HepG2 (cell line): ENCODE results near the gene SPACA4. TPM values are rescaled to one million over a fixed set of nuclear protein-coding genes. Genes with fewer than 3 reads are reported as not detected.

Source experiments
- AFF4 ChIP-seq: sonication (generic); formaldehyde crosslinking; IDR thresholded peaks from 2 replicates; pipeline ENCODE4 v1.4.0; 2020; ENCODE audit warnings: missing genetic modification reagents
- ARID2 ChIP-seq: sonication (generic); formaldehyde crosslinking; IDR thresholded peaks from 2 replicates; pipeline ENCODE4 v1.8.1; 2022; ENCODE audit warnings: mild to moderate bottlenecking, missing genetic modification reagents, borderline replicate concordance
- ATF7-NPFF ChIP-seq: sonication (generic); formaldehyde crosslinking; IDR thresholded peaks from 2 replicates; pipeline ENCODE4 v1.8.1; 2023; ENCODE audit warnings: mild to moderate bottlenecking, low read depth, missing genetic modification reagents, moderate library complexity
- CCDC6 ChIP-seq: sonication (generic); formaldehyde crosslinking; IDR thresholded peaks from 2 replicates; pipeline ENCODE4 v1.8.1; 2022; ENCODE audit warnings: mild to moderate bottlenecking, missing genetic modification reagents, moderate library complexity
- CHD2 ChIP-seq: IDR thresholded peaks from 2 replicates; pipeline ENCODE4 v1.6.1; 2011; ENCODE audit warnings: low read depth, low read length, improper control_type of control experiment
- FOSL1 ChIP-seq: sonication (generic); formaldehyde crosslinking; IDR thresholded peaks from 2 replicates; pipeline ENCODE4 v1.9.0; 2021; ENCODE audit warnings: missing genetic modification reagents, borderline replicate concordance
- HMGA1 ChIP-seq: sonication (generic); formaldehyde crosslinking; conservative IDR thresholded peaks from 2 replicates; pipeline ENCODE4 v1.4.0; 2020; ENCODE audit warnings: missing genetic modification reagents
- KDM2A ChIP-seq: sonication (generic); formaldehyde crosslinking; IDR thresholded peaks from 2 replicates; pipeline ENCODE4 v1.4.0; 2020; ENCODE audit warnings: low read depth, missing genetic modification reagents, borderline replicate concordance
- PRPF4 ChIP-seq: fragments of 200-400 bp; formaldehyde crosslinking; IDR thresholded peaks from 2 replicates; pipeline ENCODE4 v1.6.1; 2016; ENCODE audit warnings: low read length, low read depth; ENCODE audit not compliant: poor library complexity, severe bottlenecking
- REXO4 ChIP-seq: sonication (generic); formaldehyde crosslinking; IDR thresholded peaks from 2 replicates; pipeline ENCODE4 v1.8.0; 2022; ENCODE audit warnings: missing genetic modification reagents, mild to moderate bottlenecking, borderline replicate concordance
- TIGD3 ChIP-seq: sonication (generic); formaldehyde crosslinking; IDR thresholded peaks from 2 replicates; pipeline ENCODE4 v1.5.1; 2020; ENCODE audit warnings: mild to moderate bottlenecking, missing genetic modification reagents, borderline replicate concordance
- ZBTB46 ChIP-seq: sonication (generic); formaldehyde crosslinking; IDR thresholded peaks from 2 replicates; pipeline ENCODE4 v1.4.0; 2020; ENCODE audit warnings: mild to moderate bottlenecking, missing genetic modification reagents, borderline replicate concordance
- ZFAT ChIP-seq: sonication (generic); formaldehyde crosslinking; conservative IDR thresholded peaks from 2 replicates; pipeline ENCODE4 v1.8.1; 2023; ENCODE audit warnings: missing genetic modification reagents, inconsistent platforms
- ZFP36L1 ChIP-seq: sonication (generic); formaldehyde crosslinking; IDR thresholded peaks from 2 replicates; pipeline ENCODE4 v1.8.0; 2022; ENCODE audit warnings: mild to moderate bottlenecking, missing genetic modification reagents, moderate library complexity
- ZFYVE20 ChIP-seq: sonication (generic); formaldehyde crosslinking; IDR thresholded peaks from 2 replicates; pipeline ENCODE4 v1.8.0; 2023; ENCODE audit warnings: low read depth, mild to moderate bottlenecking, moderate library complexity, missing genetic modification reagents, borderline replicate concordance
- ZNF138 ChIP-seq: sonication (generic); formaldehyde crosslinking; IDR thresholded peaks from 2 replicates; pipeline ENCODE4 v1.5.0; 2020; ENCODE audit warnings: mild to moderate bottlenecking, low read depth, missing genetic modification reagents
- ZNF225 ChIP-seq: sonication (generic); formaldehyde crosslinking; IDR thresholded peaks from 2 replicates; pipeline ENCODE4 v1.4.0; 2020; ENCODE audit warnings: mild to moderate bottlenecking, missing genetic modification reagents
- ZNF607 ChIP-seq: sonication (generic); formaldehyde crosslinking; IDR thresholded peaks from 2 replicates; pipeline ENCODE4 v1.5.1; 2020; ENCODE audit warnings: missing genetic modification reagents, mild to moderate bottlenecking, borderline replicate concordance
- ZNF615 ChIP-seq: sonication (generic); formaldehyde crosslinking; IDR thresholded peaks from 2 replicates; pipeline ENCODE4 v1.5.0; 2020; ENCODE audit warnings: mild to moderate bottlenecking, missing genetic modification reagents, borderline replicate concordance
- ZNF713 ChIP-seq: sonication (generic); formaldehyde crosslinking; IDR thresholded peaks from 2 replicates; pipeline ENCODE4 v1.4.0; 2020; ENCODE audit warnings: mild to moderate bottlenecking, missing genetic modification reagents
- ZSCAN29 ChIP-seq: sonication (generic); formaldehyde crosslinking; conservative IDR thresholded peaks from 2 replicates; pipeline ENCODE4 v1.4.0; 2020; ENCODE audit warnings: mild to moderate bottlenecking, missing genetic modification reagents
- polyA plus RNA-seq, 8 experiments: library from polyadenylated mRNA; depleted of rRNA in 3 of 8; stranded (reverse) in 7 of 8; unstranded in 1 of 8; fragments of >200 nt; fragmentation: Illumina TruSeq in 4 of 8; extraction: Trizol in 4 of 8; gene quantifications; 2 replicates each; pipeline versions ENCODE4 v1.2.1 to v1.2.3, GENCODE V29; 2011 to 2016; ENCODE audit warnings: low read depth in 4 of 8, missing spikeins in 1 of 8, mixed read lengths in 1 of 8; ENCODE audit not compliant: insufficient read depth in 1 of 8
- total RNA-seq, 5 experiments: library from RNA; depleted of rRNA; stranded (reverse); fragments of >200 nt; fragmentation: Illumina TruSeq; extraction: Trizol; gene quantifications; 2 replicates each; pipeline ENCODE4 v1.2.3, GENCODE V29; 2016; ENCODE audit warnings: low read depth in 1 of 5

SPACA4 gene
- total and polyA plus RNA-seq, 2 of the 13 experiments (the other 11 are each of a cell fraction or from before 2014, with no cell fraction given) = not detected

GRCh38 chr19:48558018-48558684 lies 48.4 kb upstream of the SPACA4 start (continued):
- TF ChIP-seq KDM2A (CRISPR knock-in tag) (peak; percentile 81), ZBTB46 (CRISPR knock-in tag) (no peak), ATF7-NPFF (CRISPR knock-in tag) (0 out of 2 replicates have a peak, but pooled peaks have one; percentile 29), ZNF225 (CRISPR knock-in tag) (no peak), TIGD3 (0 out of 2 replicates have a peak, but pooled peaks have one; percentile 44), ZNF615 (CRISPR knock-in tag) (no peak), ARID2 (CRISPR knock-in tag) (no peak), ZFAT (CRISPR knock-in tag) (no peak), FOSL1 (CRISPR knock-in tag) (peak; percentile 48; the same call in 1 of the 2 replicates), HMGA1 (CRISPR knock-in tag) (no peak), ZNF607 (no peak; the same call in none of the 2 replicates), ZFP36L1 (CRISPR knock-in tag) (no peak), PRPF4 (no peak), ZNF138 (CRISPR knock-in tag) (no peak), ZFYVE20 (CRISPR knock-in tag) (no peak), CHD2 (no peak), CCDC6 (peak; percentile 34; the same call in 1 of the 2 replicates), ZSCAN29 (CRISPR knock-in tag) (0 out of 2 replicates have a peak, but pooled peaks have one; percentile 67), ZNF713 (no peak), REXO4 (CRISPR knock-in tag) (no peak), AFF4 (no peak)
